GM19099 (cell line): ENCODE data around the gene DAPP1.

Experiments
- POLR2A ChIP-seq: IDR thresholded peaks from 3 replicates; pipeline ENCODE4 v1.6.1; 2011; ENCODE audit warnings: low read depth; ENCODE audit not compliant: insufficient read length; ENCODE audit errors: extremely low read depth

Gene DAPP1, protein sequence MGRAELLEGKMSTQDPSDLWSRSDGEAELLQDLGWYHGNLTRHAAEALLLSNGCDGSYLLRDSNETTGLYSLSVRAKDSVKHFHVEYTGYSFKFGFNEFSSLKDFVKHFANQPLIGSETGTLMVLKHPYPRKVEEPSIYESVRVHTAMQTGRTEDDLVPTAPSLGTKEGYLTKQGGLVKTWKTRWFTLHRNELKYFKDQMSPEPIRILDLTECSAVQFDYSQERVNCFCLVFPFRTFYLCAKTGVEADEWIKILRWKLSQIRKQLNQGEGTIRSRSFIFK

DNA sequence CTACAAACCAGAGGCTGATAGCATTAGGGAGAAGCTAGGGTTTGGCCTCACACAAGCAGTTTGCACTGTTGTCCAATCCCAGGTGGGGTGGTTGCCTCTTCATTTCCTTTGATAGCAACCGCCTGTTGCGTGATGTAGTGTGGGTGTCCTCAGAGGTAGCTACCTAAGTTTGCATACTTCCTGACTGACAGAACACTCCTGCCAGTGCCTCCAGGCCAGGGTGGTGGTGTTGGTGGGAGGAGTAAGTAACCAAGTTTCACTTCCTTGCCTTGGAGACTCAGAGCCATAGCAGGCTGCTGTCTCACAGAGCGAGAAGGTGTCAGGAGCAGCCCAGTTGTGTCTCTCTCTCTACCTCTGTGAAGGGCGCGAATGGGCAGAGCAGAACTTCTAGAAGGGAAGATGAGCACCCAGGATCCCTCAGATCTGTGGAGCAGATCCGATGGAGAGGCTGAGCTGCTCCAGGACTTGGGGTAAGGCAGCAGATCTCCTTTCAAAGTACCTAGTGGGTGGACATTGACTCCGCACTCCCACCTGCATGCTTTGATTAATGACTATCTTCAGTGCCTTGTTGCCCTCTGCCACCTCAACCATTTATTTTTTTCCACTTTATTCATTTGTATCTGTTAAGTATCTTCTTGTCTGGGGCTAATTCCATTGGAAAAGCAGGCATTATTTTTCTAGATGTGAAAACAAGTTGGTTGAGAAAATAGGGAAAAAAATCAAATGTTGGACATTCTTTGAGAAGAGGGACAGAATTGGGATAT lies at the start of gene DAPP1:
DAPP1 (plus strand) TSS at position 283 of the 764 bp plus-strand sequence; CDS start at position 370, 87 bp downstream.
- peak; percentile 97 for TF ChIP-seq POLR2A

DNA sequence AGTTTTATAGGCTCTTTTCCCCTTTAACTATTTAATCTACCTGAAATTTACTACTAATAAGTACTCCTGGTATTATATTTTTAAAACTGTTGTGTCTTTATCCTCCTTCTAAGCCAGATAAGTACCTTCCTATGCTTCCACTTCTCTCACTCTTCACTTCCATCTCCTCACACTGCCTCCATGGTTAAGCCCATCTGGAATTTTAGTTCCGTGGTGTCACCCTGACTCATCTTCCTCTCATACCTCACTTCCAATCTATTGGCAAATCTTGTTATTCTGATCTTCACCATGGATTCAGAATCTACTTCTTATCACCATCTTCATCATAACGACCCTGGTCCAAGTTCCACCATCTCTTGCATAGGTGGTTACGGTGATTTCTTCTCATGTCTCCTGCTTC lies 32.7 kb upstream of the DAPP1 start:
- no peak for TF ChIP-seq POLR2A

DNA sequence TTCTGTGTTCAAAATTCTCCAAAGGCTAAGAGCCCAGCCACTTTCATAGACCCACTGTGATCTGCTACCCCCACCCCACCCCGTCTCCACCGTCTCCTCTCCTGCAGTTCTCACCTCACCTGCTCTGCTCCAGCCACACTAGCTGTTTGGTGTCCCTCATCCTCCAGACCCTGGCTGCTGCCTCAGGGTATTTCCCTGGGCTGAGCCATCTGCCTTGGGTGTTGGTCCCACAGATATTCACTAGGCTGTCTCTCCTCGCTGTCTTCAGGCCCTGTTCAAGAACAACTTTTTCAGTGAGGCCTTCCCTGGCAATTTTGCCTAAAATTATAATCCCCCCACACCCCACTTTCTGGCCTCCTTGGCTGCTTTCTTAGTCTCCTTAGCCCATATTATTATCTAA lies 31.8 kb upstream of the DAPP1 start:
- TF ChIP-seq POLR2A: no peak

DNA sequence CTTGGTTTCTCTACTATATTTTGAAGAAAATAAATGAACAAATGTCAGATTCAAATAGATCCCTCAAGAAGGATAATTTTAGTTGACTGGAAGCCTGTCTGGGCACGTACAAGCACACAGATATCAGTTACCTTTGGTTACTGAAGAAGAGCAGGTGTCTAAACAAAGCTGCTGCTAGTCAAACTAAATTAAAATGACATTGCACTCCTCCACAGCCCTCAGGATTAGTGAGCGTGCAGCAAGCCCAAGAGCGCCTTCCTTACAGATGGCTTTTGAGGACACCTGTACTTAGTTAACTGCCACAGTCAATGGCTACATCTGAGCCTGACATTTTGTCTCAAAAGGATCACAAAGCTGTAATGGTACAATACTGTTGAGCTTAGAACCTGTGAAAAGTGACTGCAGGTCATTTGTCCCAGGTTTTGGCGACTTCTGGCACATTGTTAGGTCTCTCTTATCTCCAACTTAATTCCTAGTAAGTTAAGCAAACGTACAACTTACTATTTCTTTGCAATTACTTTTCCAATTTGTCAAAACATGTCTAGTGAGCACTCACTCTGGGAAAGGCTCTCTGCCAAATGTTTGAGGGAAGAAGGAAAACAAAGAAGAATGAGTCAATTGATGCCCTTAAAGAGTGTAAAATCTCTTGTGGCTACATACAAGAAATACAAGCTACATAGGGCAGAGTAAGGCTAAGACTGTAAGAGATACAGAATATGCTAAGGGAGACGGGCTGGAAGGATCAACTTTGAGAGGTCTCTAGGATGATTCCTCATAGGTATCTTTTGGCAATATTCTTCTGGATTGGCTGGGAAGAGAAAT lies 25.6 kb upstream of the DAPP1 start:
- no peak for TF ChIP-seq POLR2A

DNA sequence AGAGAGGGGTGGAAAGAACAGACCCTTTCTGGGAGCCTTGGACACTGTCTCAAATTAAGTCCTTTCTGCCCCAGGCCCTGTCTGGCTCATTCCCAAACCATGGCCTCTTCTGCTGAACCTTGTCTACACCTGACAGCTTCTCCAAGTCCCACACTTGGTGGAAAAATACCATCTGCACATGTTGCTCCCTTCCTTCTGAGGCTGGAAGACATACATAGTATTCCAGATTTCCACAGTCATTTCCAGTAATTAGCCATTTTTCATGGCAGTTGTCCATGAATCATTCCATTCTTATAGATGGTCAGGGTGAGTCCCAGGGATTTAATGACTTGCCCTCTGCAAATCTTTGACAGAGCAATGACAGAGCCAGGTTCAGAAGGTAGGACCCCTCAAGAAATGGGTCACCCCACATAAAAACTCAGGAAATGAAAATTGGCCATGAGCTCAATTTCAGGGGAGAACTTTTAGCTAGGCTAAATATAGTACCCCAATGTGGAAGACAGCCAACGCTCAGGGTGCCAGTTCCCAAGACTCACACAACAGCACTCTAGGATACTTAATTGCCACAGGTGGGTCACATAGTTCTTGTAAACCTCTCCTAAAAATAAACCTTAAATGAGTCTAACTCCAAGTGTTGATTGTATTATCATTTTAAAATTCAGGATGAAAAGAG lies 16.2 kb upstream of the DAPP1 start:
- TF ChIP-seq POLR2A: no peak

DNA sequence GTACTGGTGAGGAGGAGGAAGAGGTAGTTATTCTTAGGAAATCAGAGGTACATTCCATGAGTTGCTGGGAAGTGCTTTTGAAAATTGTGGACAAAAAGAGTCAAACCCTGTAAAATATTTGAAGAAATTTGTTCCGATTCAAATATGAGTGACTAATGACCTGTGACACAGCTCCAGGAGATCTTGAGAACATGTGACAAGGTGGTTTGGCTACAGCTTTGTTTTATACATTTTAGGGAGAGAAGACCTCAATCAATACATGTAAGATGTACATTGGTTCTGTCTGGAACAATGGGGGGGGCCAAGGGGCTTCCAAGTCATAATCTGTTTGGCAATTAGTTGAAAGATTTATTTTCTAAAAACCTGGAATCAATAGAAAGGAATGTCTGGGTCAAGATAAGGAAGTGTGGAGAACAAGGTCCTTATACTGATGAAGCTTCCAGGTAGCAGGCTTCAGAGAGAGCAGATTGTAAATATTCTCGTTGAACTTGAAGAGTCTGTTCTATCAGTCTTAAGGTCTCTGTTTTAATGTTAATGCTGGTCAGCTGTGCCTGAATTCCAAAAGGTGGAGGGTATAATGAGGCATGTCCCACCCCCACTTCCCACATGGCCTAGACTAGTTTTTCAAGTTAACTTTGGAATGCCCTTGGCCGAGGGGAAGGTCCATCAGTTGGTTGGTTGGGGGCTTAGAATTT lies 15.5 kb upstream of the DAPP1 start:
- TF ChIP-seq POLR2A: no peak

DNA sequence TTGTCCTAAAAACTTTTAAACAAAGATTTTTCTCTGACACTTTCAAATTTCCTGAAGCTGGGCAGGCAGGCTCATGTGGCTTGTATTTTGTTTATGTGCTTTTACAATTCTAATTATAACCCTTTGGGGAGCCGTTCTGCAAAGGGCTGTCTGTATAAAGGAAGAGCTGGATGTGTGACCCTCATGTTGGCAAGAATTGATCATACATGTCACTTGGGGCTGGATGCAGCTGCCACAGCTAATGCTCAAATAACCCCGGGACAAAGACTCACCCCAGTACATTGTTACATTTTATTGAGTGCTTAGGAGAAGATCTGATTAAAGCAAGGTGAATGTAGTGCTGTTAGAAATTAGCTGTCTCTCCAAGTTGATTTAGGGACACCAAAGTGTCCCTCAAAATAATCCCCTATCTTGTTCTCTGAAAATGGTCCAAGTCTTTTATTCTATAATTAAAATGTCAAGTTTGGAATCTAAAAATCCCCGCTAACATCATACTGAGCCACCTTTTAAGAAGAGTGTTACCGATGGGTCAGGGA lies 13.0 kb upstream of the DAPP1 start:
- no peak for TF ChIP-seq POLR2A

DNA sequence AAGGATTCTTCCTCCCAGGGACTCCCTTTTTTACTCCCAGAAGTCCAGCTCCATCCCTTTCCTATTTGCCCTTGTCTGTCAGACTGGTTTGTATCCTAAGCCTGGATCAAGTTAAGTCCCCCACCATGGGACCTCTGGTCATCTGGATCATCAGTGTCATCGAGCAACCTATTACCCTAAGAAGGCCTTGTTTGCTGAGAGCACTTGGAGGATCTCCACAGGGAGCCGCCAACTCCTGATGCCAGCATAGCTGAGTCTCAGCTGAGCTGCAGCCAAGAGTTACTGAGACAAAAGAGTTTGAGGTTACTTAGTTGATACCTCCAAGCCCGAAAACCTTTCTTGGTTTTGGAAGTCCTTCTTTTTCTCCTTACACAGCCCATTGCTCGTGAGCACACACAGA lies 10.1 kb upstream of the DAPP1 start:
- no peak for TF ChIP-seq POLR2A

DNA sequence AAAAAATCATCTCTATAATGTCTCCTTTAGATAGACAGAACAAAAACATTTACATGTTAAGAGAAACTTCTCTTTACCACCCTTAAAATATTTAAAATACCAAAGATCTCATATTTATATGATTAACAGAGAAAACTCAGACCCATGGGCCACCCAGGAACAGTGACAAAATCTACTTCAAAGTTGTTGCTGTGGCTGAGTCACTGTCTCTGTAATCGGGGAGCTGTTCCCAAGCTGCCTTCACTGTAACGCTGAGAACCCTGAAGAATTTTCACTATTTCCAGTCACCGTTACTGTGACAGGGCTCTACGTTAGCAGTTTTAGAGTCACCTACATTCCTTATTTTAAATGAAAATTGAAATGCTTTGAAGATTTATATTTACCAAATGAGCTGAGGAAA lies 9.0 kb upstream of the DAPP1 start:
- no peak for TF ChIP-seq POLR2A

DNA sequence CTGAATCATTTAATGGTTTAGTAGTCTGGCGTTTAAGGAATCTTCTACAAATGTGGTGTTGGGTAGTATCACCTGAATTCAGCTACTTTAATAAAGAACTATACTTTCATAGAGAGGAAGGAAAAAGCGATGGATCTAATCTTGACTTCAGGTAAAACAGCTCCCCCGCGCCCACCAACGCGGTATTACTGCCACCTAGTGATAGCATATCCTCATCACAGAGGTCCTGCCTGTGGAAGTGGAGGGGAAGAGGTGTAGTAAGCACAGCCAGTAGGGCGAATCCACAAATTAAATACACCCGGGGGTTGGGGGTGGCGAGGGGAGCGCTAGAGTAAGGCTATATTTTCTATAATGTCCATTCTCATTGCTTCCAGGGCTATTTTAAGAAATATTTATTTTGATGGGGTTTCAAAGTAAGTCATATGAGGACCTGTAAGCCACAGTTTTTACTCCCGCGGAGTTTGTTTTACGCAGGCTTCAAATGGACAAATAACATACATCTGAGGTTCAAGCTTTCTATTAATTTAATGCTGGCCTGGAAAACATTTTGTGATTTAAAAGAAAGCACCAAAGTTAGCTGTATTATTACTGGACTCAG lies 8.3 kb upstream of the DAPP1 start:
- TF ChIP-seq POLR2A: no peak

DNA sequence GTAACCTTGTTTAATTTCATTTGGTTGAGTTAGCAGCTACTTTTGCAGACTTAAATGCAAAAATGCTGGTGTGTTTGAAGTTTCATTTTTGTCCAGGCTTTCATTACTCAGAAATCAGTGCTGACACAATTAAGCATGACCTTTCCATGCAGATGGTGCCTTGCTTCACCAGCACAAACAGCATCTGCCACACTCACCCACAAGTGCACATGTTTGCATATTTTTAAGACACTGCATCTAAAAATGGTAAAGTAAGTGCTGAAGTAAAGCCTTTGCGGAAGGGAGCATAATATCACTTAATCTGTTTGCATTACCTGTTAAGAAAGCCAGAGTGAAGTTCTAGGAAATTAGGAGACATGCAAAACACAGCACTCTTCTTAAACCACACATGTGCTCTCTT lies 7.3 kb upstream of the DAPP1 start:
- TF ChIP-seq POLR2A: no peak

DNA sequence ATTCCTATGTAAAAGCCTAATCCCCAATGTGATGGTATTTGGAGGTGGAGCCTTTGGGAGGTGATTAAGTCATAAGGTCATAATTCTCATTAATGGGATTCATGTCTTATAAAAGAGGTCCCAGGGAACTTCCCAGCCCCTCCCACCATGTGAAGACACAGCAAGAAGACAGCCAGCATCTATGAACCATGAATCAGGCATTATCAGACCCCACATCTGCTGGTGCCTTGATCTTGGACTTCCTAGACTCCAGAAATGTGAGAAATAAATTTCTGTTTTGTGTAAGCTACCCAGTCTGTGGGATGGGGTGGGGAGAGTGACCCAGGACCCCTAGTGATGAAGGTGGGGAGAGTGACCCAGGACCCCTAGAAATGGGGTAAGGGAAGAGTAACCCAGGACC lies 6.1 kb upstream of the DAPP1 start:
- TF ChIP-seq POLR2A: no peak

DNA sequence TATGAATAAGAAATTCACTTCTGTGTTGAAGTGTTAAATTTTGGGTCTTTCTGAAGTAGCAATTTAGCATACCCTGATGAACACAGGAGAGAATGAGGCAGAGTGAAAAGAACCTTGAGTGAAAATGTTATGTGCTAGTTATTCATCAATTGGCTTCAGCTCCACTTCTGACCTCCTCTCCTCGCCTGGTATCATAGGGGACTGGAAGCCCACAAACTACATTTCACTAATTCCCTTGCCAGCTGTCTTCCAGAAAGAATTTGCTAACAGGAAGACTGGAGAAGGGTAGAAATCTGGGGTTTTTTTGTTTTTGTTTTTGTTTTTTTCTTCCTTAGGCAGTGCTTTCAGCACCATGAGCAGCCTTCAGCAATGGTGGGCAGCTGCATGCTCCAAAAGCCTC lies 5.5 kb upstream of the DAPP1 start:
- TF ChIP-seq POLR2A: no peak

DNA sequence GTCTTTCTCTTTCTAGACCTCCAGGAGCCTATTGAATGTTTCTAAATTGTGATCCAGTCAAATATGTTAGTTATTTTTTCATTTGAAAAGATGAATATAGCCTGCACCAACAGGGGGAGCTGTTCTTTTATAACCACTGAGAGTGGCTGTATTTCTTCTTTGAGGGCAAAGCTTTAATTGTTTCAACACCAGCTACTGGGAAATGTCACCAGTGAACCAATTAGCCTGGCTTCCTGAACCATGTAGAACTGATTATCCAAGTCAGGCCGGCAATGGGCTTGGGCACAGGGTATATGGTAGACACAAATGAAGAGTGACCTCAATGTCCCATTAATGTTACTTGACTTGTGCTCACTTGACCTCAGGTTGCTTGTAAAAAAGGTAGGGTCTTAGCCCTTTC lies 4.8 kb upstream of the DAPP1 start:
- no peak for TF ChIP-seq POLR2A
